Measurements from ENCODE around the gene SLC37A1. TPM values are rescaled to one million over a fixed set of nuclear protein-coding genes. Genes with fewer than 3 reads are reported as not detected.

Gene SLC37A1
- total RNA-seq, 1 experiment from 2014 or later: 11.2 TPM

GRCh38 chr21:42581993-42582786 lies 68.5 kb downstream of the SLC37A1 start:
- intact Hi-C loops (cut with micrococcal nuclease; ENCODE audit: unreplicated experiment): no loop called here
- no peak overlapping the region for H3K27ac ChIP-seq (ENCODE audit: low read depth, low read length, poor library complexity, severe bottlenecking)
- no peak for TF ChIP-seq EZH2 (IDR thresholded peaks at IDR 0.05; ENCODE audit: borderline replicate concordance, low read depth, low read length, poor library complexity, severe bottlenecking)
- H3K36me3 ChIP-seq (ENCODE audit: insufficient read depth, low read length, poor library complexity, severe bottlenecking): no peaks in the 10 kb centered on the region
- no peaks in the 10 kb centered on the region for H3K4me1 ChIP-seq (ENCODE audit: insufficient read depth, low read length, poor library complexity, severe bottlenecking)
- H3K4me3 ChIP-seq (ENCODE audit: low read depth, low read length, poor library complexity, severe bottlenecking): no peak overlapping the region
- no peaks in the 10 kb centered on the region for H3K27me3 ChIP-seq (replicated peaks; ENCODE audit: insufficient read depth, low read depth, low read length, poor library complexity)
- ChIA-PET POLR2A (ENCODE audit: low non-redundant PET) (no interaction called here), CTCF (no interaction called here)
- no TSS peak for BruUV-seq (replicated peaks)
- H3K9me3 ChIP-seq (ENCODE audit: low read depth, low read length, poor library complexity, severe bottlenecking): no peaks in the 10 kb centered on the region
- no peak for DNase-seq (ENCODE audit: low spot score)

DNA sequence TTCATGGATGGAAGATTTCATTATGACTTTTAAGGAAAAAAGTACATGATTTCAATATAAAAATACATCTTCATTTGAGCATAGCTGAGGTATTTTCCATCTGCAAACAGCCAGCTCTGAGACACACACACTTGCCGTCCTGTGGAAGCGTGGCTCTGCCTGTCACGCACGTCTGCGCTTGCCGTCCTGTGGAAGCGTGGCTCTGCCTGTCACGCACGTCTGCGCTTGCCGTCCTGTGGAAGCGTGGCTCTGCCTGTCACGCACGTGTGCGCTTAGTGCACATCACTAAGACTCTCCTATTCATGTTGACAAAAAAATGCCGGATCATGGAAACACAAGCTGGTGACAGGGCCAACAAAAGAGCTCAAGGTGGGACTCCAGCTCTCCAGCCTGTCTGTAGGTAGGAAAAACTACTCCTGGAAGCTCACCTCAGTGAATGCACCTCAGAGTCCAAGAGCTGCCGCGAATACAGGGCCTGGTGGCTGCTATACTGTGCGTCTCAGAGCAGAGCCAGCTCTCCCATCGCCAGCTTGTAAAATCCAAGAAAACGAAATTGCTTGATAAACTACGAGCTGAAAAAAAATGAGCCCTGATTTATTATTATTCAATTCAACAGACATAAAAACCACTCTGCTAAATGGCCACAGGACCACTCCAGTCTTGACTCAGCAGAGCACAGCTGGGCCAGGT lies 69.3 kb downstream of the SLC37A1 start:
- no peak overlapping the region for H3K27ac ChIP-seq (ENCODE audit: low read depth, low read length, poor library complexity, severe bottlenecking)
- no peaks in the 10 kb centered on the region for H3K36me3 ChIP-seq (ENCODE audit: insufficient read depth, low read length, poor library complexity, severe bottlenecking)
- H3K27me3 ChIP-seq (replicated peaks; ENCODE audit: insufficient read depth, low read depth, low read length, poor library complexity): no peaks in the 10 kb centered on the region
- no peaks in the 10 kb centered on the region for H3K4me1 ChIP-seq (ENCODE audit: insufficient read depth, low read length, poor library complexity, severe bottlenecking)
- no peak for DNase-seq (ENCODE audit: low spot score)
- H3K4me3 ChIP-seq (ENCODE audit: low read depth, low read length, poor library complexity, severe bottlenecking): no peak overlapping the region
- CTCF ChIA-PET: interaction anchor here (0.6 to 0.7 kb wide), 3 partner anchors 10 to 27 kb away, joined by 3 to 18 read pairs (median 6); no protein-coding TSS in a partner anchor
- TF ChIP-seq, protein P1, sequence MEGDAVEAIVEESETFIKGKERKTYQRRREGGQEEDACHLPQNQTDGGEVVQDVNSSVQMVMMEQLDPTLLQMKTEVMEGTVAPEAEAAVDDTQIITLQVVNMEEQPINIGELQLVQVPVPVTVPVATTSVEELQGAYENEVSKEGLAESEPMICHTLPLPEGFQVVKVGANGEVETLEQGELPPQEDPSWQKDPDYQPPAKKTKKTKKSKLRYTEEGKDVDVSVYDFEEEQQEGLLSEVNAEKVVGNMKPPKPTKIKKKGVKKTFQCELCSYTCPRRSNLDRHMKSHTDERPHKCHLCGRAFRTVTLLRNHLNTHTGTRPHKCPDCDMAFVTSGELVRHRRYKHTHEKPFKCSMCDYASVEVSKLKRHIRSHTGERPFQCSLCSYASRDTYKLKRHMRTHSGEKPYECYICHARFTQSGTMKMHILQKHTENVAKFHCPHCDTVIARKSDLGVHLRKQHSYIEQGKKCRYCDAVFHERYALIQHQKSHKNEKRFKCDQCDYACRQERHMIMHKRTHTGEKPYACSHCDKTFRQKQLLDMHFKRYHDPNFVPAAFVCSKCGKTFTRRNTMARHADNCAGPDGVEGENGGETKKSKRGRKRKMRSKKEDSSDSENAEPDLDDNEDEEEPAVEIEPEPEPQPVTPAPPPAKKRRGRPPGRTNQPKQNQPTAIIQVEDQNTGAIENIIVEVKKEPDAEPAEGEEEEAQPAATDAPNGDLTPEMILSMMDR (conservative IDR thresholded peaks at IDR 0.05; ENCODE audit: low read depth, low read length): no peak
- no peak for TF ChIP-seq EZH2 (IDR thresholded peaks at IDR 0.05; ENCODE audit: borderline replicate concordance, low read depth, low read length, poor library complexity, severe bottlenecking)
- BruUV-seq (replicated peaks): no TSS peak
- intact Hi-C loops (cut with micrococcal nuclease; ENCODE audit: unreplicated experiment): no loop called here
- H3K9me3 ChIP-seq (ENCODE audit: low read depth, low read length, poor library complexity, severe bottlenecking): no peaks in the 10 kb centered on the region
- POLR2A ChIA-PET (ENCODE audit: low non-redundant PET): no interaction called here

- intact Hi-C loops (cut with micrococcal nuclease; ENCODE audit: unreplicated experiment): no loop called here
- no peak for DNase-seq (ENCODE audit: low spot score)
- POLR2A ChIA-PET (ENCODE audit: low non-redundant PET): no interaction called here
Observed at GRCh38 chr21:42583477-42584295, 70.0 kb downstream of the SLC37A1 start.

More at GRCh38 chr21:42583477-42584295, 70.0 kb downstream of the SLC37A1 start:
- H3K27ac ChIP-seq (ENCODE audit: low read depth, low read length, poor library complexity, severe bottlenecking): no peak overlapping the region
- CTCF ChIA-PET: interaction anchor here (0.6 to 0.7 kb wide), 3 partner anchors 9 to 28 kb away, joined by 3 to 18 read pairs (median 6); no protein-coding TSS in a partner anchor
- H3K4me1 ChIP-seq (ENCODE audit: insufficient read depth, low read length, poor library complexity, severe bottlenecking): no peaks in the 10 kb centered on the region
- H3K36me3 ChIP-seq (ENCODE audit: insufficient read depth, low read length, poor library complexity, severe bottlenecking): no peaks in the 10 kb centered on the region
- no TSS peak for BruUV-seq (replicated peaks)
- TF ChIP-seq, protein P1 (conservative IDR thresholded peaks at IDR 0.05; ENCODE audit: low read depth, low read length): no peak
- no peak for TF ChIP-seq EZH2 (IDR thresholded peaks at IDR 0.05; ENCODE audit: borderline replicate concordance, low read depth, low read length, poor library complexity, severe bottlenecking)
- H3K4me3 ChIP-seq (ENCODE audit: low read depth, low read length, poor library complexity, severe bottlenecking): no peak overlapping the region
- H3K27me3 ChIP-seq (replicated peaks; ENCODE audit: insufficient read depth, low read depth, low read length, poor library complexity): no peaks in the 10 kb centered on the region
- no peaks in the 10 kb centered on the region for H3K9me3 ChIP-seq (ENCODE audit: low read depth, low read length, poor library complexity, severe bottlenecking)

Measured in A673 (cell line).